LNCAP (cell line): ENCODE data around the gene LRRC26.

Source experiments
- CTCF ChIP-seq: fragments of 450-650 bp; IDR thresholded peaks from 2 replicates; pipeline ENCODE4 v1.5.1; 2017; ENCODE audit warnings: mild to moderate bottlenecking

Gene LRRC26

GRCh38 chr9:137214620-137215019, 44.8 kb upstream of the LRRC26 start:
- TF ChIP-seq CTCF, result no peak

GRCh38 chr9:137213160-137214060, 43.6 kb upstream of the LRRC26 start:
- no peak for TF ChIP-seq CTCF

- TF ChIP-seq CTCF, result no peak
These were observed 42.7 kb upstream of the LRRC26 start for GRCh38 chr9:137212520-137212919.

GRCh38 chr9:137211532-137211931, 41.7 kb upstream of the LRRC26 start:
- no peak for TF ChIP-seq CTCF

GRCh38 chr9:137206602-137207001, 36.8 kb upstream of the LRRC26 start:
- TF ChIP-seq CTCF, result no peak

- TF ChIP-seq CTCF, result no peak
These were observed 35.5 kb upstream of the LRRC26 start, which contains the start of the genes NDOR1 and TMEM203 for GRCh38 chr9:137205126-137206069. TSS of gene NDOR1 (plus strand) at chr9:137205700. CDS start at chr9:137205778, 78 bp downstream. TSS of gene TMEM203 (minus strand) at chr9:137205648. CDS start at chr9:137205414, 234 bp downstream.

GRCh38 chr9:137204731-137205125, 34.9 kb upstream of the LRRC26 start:
- TF ChIP-seq CTCF, result no peak
